Measurements from ENCODE around the gene OR5C1. TPM values are rescaled to one million over a fixed set of nuclear protein-coding genes. Genes with fewer than 3 reads are reported as not detected.

Gene OR5C1
- total RNA-seq = not detected
- not detected for polyA plus RNA-seq
- not detected for total RNA-seq

DNA sequence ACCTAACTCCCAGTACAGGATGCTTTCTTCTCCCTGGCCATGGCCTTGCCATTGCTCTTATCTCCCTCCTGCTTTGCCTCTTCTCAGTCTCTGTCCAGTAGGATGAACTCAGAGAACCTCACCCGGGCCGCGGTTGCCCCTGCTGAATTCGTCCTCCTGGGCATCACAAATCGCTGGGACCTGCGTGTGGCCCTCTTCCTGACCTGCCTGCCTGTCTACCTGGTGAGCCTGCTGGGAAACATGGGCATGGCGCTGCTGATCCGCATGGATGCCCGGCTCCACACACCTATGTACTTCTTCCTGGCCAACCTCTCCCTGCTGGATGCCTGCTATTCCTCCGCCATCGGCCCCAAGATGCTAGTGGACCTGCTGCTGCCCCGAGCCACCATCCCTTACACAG lies at the start of gene OR5C1:
Gene OR5C1 (plus strand): TSS at position 103 of the 400 bp plus-strand sequence. CDS start 0 bp downstream, at position 103.
- intact Hi-C loops (cut with micrococcal nuclease) = no loop called here
- ChIA-PET POLR2A (no interaction called here), CTCF (no interaction called here)
- no peaks in the 10 kb centered on the region for H3K4me1 Mint-ChIP-seq
- H3K27ac Mint-ChIP-seq = no peak within 1 kb of the TSS
- Histone ChIP-seq H3K27me3 (ENCODE audit: control insufficient read depth in 2 of 2, insufficient read depth in 2 of 2, low read length in 2 of 2) (no peaks in the 10 kb centered on the region), H3K27ac (ENCODE audit: low read depth, low read length) (no peak within 1 kb of the TSS), H3K9me3 (ENCODE audit: control insufficient read depth in 2 of 3, low read length in 3 of 3) (no peaks in the 10 kb centered on the region), H3K4me3 (ENCODE audit: low read length) (no peak within 1 kb of the TSS), H3K36me3 (ENCODE audit: control insufficient read depth in 2 of 3, insufficient read depth in 3 of 3, low read length in 3 of 3) (no peaks in the 10 kb centered on the region), H3K4me1 (ENCODE audit: control insufficient read depth in 2 of 2, insufficient read depth in 2 of 2, low read length in 2 of 2) (no peaks in the 10 kb centered on the region)
- H3K9me3 Mint-ChIP-seq = no peaks in the 10 kb centered on the region
- ATAC-seq (no peak), DNase-seq (no peak)
- H3K36me3 Mint-ChIP-seq = peaks cover 0 to 4% (median 3%) of the 10 kb centered on the region in 5 donors
- H3K4me3 Mint-ChIP-seq = no peak within 1 kb of the TSS
- no peaks in the 10 kb centered on the region for H3K27me3 Mint-ChIP-seq

DNA sequence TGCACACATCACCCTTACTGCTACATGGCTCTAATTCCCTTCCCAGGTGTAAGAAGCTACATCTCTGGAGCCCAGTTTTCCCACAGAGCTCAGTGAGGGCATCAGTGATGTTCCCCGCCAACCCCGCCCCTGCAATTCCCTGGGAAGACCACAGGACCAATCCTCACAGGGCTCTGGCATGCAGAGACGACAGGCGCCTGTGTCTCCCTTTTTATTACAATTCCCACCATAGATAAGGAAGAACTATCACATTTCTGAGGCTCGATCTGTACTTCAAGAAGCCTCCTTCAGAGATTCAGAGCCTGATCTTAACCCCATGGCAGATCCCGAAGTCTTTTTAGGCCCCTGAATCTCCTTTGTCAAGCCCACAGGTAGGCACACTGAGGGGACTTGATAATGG lies 46.7 kb upstream of the OR5C1 start, which contains the start of gene OR1L6:
Gene OR1L6 (plus strand): TSS at position 301 of the 400 bp plus-strand sequence. CDS start 7,545 bp downstream, outside the sequence.
- no peak within 1 kb of the TSS for H3K27ac ChIP-seq (ENCODE audit: low read depth, low read length)
- H3K4me1 ChIP-seq (ENCODE audit: control insufficient read depth in 2 of 2, insufficient read depth in 2 of 2, low read length in 2 of 2) = no peaks in the 10 kb centered on the region
- H3K36me3 ChIP-seq (ENCODE audit: control insufficient read depth in 2 of 3, insufficient read depth in 3 of 3, low read length in 3 of 3) = no peaks in the 10 kb centered on the region
- DNase-seq = no peak
- no peak for ATAC-seq
- Mint-ChIP-seq H3K4me1 (peaks cover 0 to 1% (median 0%) of the 10 kb centered on the region in 7 donors), H3K9me3 (peaks cover 0 to 37% (median 13%) of the 10 kb centered on the region in 11 donors), H3K4me3 (no peak within 1 kb of the TSS), H3K36me3 (peaks cover 0 to 11% (median 0%) of the 10 kb centered on the region in 5 donors), H3K27me3 (peaks cover 0 to 4% (median 4%) of the 10 kb centered on the region in 5 donors), H3K27ac (no peak within 1 kb of the TSS)
- ChIA-PET CTCF (no interaction called here), POLR2A (no interaction called here)
- no peak within 1 kb of the TSS for H3K4me3 ChIP-seq (ENCODE audit: low read length)
- intact Hi-C loops (cut with micrococcal nuclease) = no loop called here
- H3K27me3 ChIP-seq (ENCODE audit: control insufficient read depth in 2 of 2, insufficient read depth in 2 of 2, low read length in 2 of 2) = no peaks in the 10 kb centered on the region
- H3K9me3 ChIP-seq (ENCODE audit: control insufficient read depth in 2 of 3, low read length in 3 of 3) = no peaks in the 10 kb centered on the region

DNA sequence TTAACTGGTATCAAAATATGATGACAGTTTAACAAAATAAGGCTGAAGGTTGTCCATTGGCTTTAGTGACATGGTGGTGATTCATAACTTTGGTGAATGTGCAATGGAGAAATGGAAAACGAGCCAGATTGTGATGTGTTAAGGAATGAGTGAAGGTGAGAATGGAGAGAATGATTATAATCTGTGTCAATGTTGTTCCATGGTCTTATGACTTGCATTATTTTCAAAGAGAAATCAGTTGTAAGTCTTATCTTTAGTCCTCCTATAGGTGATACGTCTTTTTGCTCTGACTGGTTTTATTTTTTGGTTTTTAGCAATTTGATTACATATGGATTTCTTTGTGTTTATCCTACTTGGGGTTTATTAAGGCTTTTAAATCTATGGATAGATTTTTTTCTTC lies 33.9 kb upstream of the OR5C1 start:
- no peak overlapping the region for H3K4me3 ChIP-seq (ENCODE audit: low read length)
- H3K36me3 ChIP-seq (ENCODE audit: control insufficient read depth in 2 of 3, insufficient read depth in 3 of 3, low read length in 3 of 3) = no peaks in the 10 kb centered on the region
- no peaks in the 10 kb centered on the region for H3K4me1 ChIP-seq (ENCODE audit: control insufficient read depth in 2 of 2, insufficient read depth in 2 of 2, low read length in 2 of 2)
- Mint-ChIP-seq H3K27me3 (peaks cover 0 to 17% (median 3%) of the 10 kb centered on the region in 5 donors), H3K4me1 (peaks cover 0 to 1% (median 0%) of the 10 kb centered on the region in 7 donors), H3K4me3 (no peak overlapping the region), H3K36me3 (peaks cover 0 to 31% (median 19%) of the 10 kb centered on the region in 5 donors), H3K27ac (no peak overlapping the region), H3K9me3 (peaks cover 7 to 50% (median 26%) of the 10 kb centered on the region in 11 donors)
- intact Hi-C loops (cut with micrococcal nuclease) = no loop called here
- DNase-seq (no peak), ATAC-seq (no peak)
- ChIA-PET POLR2A (no interaction called here), CTCF (no interaction called here)
- no peak overlapping the region for H3K27ac ChIP-seq (ENCODE audit: low read depth, low read length)
- H3K27me3 ChIP-seq (ENCODE audit: control insufficient read depth in 2 of 2, insufficient read depth in 2 of 2, low read length in 2 of 2) = no peaks in the 10 kb centered on the region
- H3K9me3 ChIP-seq (ENCODE audit: control insufficient read depth in 2 of 3, low read length in 3 of 3) = peaks cover 0 to 17% (median 0%) of the 10 kb centered on the region in 3 experiments

DNA sequence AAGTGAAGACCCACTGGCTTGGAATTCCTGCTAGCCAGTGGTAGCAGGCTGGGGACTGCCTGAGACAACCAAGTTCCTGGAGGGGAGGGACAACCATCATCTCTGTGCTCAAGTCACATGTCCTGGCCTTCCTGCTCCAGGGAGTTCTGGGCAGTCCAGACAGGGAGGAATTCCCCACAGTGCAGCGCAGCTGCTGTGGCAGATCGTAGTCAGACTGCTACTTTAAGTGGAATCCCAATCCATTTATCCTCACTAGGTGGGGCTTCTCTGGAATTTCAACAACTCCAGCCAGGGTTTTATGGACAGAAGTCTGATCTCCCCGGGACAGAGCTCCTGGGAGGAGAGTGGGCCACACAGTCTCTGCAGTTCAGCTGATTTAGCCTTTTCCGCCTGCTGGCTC lies 20.9 kb upstream of the OR5C1 start:
- POLR2A ChIA-PET = no interaction called here
- H3K4me1 ChIP-seq (ENCODE audit: control insufficient read depth in 2 of 2, insufficient read depth in 2 of 2, low read length in 2 of 2) = no peaks in the 10 kb centered on the region

DNA sequence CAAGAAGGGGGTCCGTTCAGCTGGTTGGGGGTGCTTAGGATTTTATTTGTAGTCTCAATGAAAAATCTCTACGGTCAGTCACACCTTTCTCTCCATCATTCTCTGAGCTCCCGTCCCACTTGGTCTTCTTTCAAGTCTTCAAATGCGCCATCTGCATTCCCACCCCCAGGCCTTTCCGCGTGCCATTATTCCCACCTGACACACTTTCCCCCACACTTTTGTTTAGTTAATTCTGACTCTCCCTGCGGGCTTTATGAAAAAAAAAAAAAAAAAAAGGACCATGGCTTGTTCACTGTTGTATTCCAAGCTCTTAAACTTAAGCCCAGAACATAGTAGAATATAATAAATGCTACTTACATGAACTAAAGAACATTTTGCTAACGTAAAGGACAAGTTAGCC lies 11.7 kb upstream of the OR5C1 start:
- DNase-seq (no peak), ATAC-seq (no peak)
- intact Hi-C loops (cut with micrococcal nuclease) = no loop called here
- H3K4me3 Mint-ChIP-seq = no peak overlapping the region
- ChIA-PET POLR2A (no interaction called here), CTCF (no interaction called here)
- no peaks in the 10 kb centered on the region for H3K4me1 Mint-ChIP-seq
- H3K9me3 Mint-ChIP-seq = peaks cover 0 to 18% (median 8%) of the 10 kb centered on the region in 11 donors
- H3K36me3 Mint-ChIP-seq = peaks cover 0 to 15% (median 7%) of the 10 kb centered on the region in 5 donors
- Histone ChIP-seq H3K27me3 (ENCODE audit: control insufficient read depth in 2 of 2, insufficient read depth in 2 of 2, low read length in 2 of 2) (no peaks in the 10 kb centered on the region), H3K36me3 (ENCODE audit: control insufficient read depth in 2 of 3, insufficient read depth in 3 of 3, low read length in 3 of 3) (no peaks in the 10 kb centered on the region), H3K4me1 (ENCODE audit: control insufficient read depth in 2 of 2, insufficient read depth in 2 of 2, low read length in 2 of 2) (no peaks in the 10 kb centered on the region), H3K4me3 (ENCODE audit: low read length) (no peak overlapping the region), H3K9me3 (ENCODE audit: control insufficient read depth in 2 of 3, low read length in 3 of 3) (no peaks in the 10 kb centered on the region), H3K27ac (ENCODE audit: low read depth, low read length) (no peak overlapping the region)
- H3K27me3 Mint-ChIP-seq = no peaks in the 10 kb centered on the region
- no peak overlapping the region for H3K27ac Mint-ChIP-seq

More for the DNA sequence above, 20.9 kb upstream of the OR5C1 start:
- H3K9me3 ChIP-seq (ENCODE audit: control insufficient read depth in 2 of 3, low read length in 3 of 3) = peaks cover 0 to 13% (median 0%) of the 10 kb centered on the region in 3 experiments
- Mint-ChIP-seq H3K4me3 (no peak overlapping the region), H3K36me3 (peaks cover 0 to 48% (median 31%) of the 10 kb centered on the region in 5 donors), H3K27me3 (peaks cover 0 to 11% (median 0%) of the 10 kb centered on the region in 5 donors), H3K9me3 (peaks cover 13 to 61% (median 33%) of the 10 kb centered on the region in 11 donors), H3K27ac (no peak overlapping the region), H3K4me1 (no peaks in the 10 kb centered on the region)
- H3K36me3 ChIP-seq (ENCODE audit: control insufficient read depth in 2 of 3, insufficient read depth in 3 of 3, low read length in 3 of 3) = no peaks in the 10 kb centered on the region
- no peak for DNase-seq
- no peak overlapping the region for H3K4me3 ChIP-seq (ENCODE audit: low read length)
- CTCF ChIA-PET = no interaction called here
- no peak overlapping the region for H3K27ac ChIP-seq (ENCODE audit: low read depth, low read length)
- intact Hi-C loops (cut with micrococcal nuclease) = no loop called here
- ATAC-seq = no peak
- H3K27me3 ChIP-seq (ENCODE audit: control insufficient read depth in 2 of 2, insufficient read depth in 2 of 2, low read length in 2 of 2) = no peaks in the 10 kb centered on the region

DNA sequence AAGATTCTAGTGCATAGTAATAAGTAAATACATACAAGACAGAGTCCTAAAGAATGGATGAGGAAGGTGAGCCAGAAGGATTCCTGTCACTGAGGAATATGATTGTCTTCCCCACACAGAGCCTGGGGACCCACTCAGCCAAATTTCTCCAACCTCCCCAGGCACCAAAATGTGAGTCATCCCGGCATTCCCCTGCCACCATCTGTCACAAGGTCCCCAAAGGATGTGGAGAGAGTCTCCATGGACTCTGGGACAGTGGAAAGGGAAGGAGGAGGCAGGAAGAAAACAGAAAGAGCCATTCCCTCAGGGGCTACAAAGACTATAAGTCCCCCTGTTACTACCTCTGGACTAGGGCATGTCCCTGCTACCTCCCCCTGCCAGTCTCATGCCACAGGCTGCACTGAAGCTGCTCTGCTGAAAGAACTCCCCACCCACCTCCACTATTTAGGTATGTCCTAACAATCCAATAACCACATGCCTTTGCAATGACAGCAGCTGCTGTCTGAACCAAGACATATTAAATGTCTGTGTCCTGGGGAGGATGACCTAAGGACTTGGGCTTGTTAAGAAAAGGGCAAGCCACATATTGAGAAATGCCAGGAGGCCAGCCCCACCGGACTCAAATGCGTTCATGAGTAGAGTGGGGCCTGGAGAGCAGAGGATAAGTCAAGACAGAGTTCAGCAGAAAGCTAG lies 10.7 kb upstream of the OR5C1 start:
- ChIA-PET POLR2A (no interaction called here), CTCF (no interaction called here)
- peaks cover 0 to 8% (median 3%) of the 10 kb centered on the region in 11 donors for H3K9me3 Mint-ChIP-seq
- H3K9me3 ChIP-seq (ENCODE audit: control insufficient read depth in 2 of 3, low read length in 3 of 3) = no peaks in the 10 kb centered on the region
- ATAC-seq (no peak), DNase-seq (no peak)
- no peak overlapping the region for H3K4me3 ChIP-seq (ENCODE audit: low read length)
- intact Hi-C loops (cut with micrococcal nuclease) = no loop called here
- no peak overlapping the region for H3K4me3 Mint-ChIP-seq
- no peaks in the 10 kb centered on the region for H3K4me1 ChIP-seq (ENCODE audit: control insufficient read depth in 2 of 2, insufficient read depth in 2 of 2, low read length in 2 of 2)
- no peaks in the 10 kb centered on the region for H3K36me3 ChIP-seq (ENCODE audit: control insufficient read depth in 2 of 3, insufficient read depth in 3 of 3, low read length in 3 of 3)
- no peaks in the 10 kb centered on the region for H3K27me3 ChIP-seq (ENCODE audit: control insufficient read depth in 2 of 2, insufficient read depth in 2 of 2, low read length in 2 of 2)
- H3K4me1 Mint-ChIP-seq = no peaks in the 10 kb centered on the region
- H3K27me3 Mint-ChIP-seq = no peaks in the 10 kb centered on the region
- H3K36me3 Mint-ChIP-seq = peaks cover 0 to 8% (median 0%) of the 10 kb centered on the region in 5 donors
- H3K27ac ChIP-seq (ENCODE audit: low read depth, low read length) = no peak overlapping the region
- H3K27ac Mint-ChIP-seq = no peak overlapping the region

DNA sequence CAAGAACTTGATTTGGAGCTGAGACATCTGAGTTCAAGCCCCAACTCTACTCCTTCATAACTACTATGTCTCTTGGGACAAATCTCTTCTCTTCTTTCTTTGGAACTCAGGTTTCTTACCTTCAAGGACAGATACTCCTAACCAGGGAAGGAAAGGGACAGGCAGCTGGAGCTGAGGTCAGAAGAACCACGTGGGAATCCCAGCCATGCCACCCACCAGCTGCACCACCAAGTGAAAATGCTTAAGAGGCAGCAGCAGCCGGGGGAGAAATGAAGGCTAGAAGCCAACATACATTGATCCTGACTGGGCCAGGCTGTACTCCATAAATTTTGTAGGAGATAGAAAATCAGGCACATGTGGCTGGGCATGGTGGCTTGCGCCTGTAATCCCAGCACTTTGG lies 9.6 kb upstream of the OR5C1 start:
- ChIA-PET CTCF (interaction anchor here (0.6 kb wide), 1 partner anchor 489 kb away, joined by 5 read pairs; no protein-coding TSS in a partner anchor), POLR2A (no interaction called here)
- H3K4me1 ChIP-seq (ENCODE audit: control insufficient read depth in 2 of 2, insufficient read depth in 2 of 2, low read length in 2 of 2) = no peaks in the 10 kb centered on the region
- ATAC-seq (no peak), DNase-seq (no peak)
- H3K9me3 ChIP-seq (ENCODE audit: control insufficient read depth in 2 of 3, low read length in 3 of 3) = no peaks in the 10 kb centered on the region
- H3K4me3 ChIP-seq (ENCODE audit: low read length) = no peak overlapping the region
- Mint-ChIP-seq H3K9me3 (no peaks in the 10 kb centered on the region), H3K4me3 (no peak overlapping the region), H3K27me3 (no peaks in the 10 kb centered on the region), H3K36me3 (peaks cover 0 to 3% (median 0%) of the 10 kb centered on the region in 5 donors), H3K4me1 (no peaks in the 10 kb centered on the region), H3K27ac (no peak overlapping the region)
- H3K36me3 ChIP-seq (ENCODE audit: control insufficient read depth in 2 of 3, insufficient read depth in 3 of 3, low read length in 3 of 3) = no peaks in the 10 kb centered on the region
- no peaks in the 10 kb centered on the region for H3K27me3 ChIP-seq (ENCODE audit: control insufficient read depth in 2 of 2, insufficient read depth in 2 of 2, low read length in 2 of 2)
- intact Hi-C loops (cut with micrococcal nuclease) = no loop called here
- H3K27ac ChIP-seq (ENCODE audit: low read depth, low read length) = no peak overlapping the region
